Epithelial cell of esophagus (primary cell): ENCODE data around the gene SH3RF1.
A peak's percentile ranks its signal among the peaks of the same experiment; 100 is the strongest.

ENCODE experiments used
- DNase-seq: peaks from one replicate; pipeline ENCODE4 v3.0.0; 2010; ENCODE audit warnings: low read depth
- H3K4me3 ChIP-seq: 2 replicates; pipeline ENCODE4 v1.5.1; 2011; ENCODE audit warnings: mild to moderate bottlenecking, low read length, control low read depth
- TF ChIP-seq, protein P1 (sequence below): IDR thresholded peaks from 2 replicates; pipeline ENCODE4 v1.5.1; 2011; ENCODE audit warnings: low read depth, mild to moderate bottlenecking, low read length, control low read depth, inconsistent platforms; ENCODE audit not compliant: insufficient read depth; ENCODE audit errors: missing control alignments

The SH3RF1 gene

DNA sequence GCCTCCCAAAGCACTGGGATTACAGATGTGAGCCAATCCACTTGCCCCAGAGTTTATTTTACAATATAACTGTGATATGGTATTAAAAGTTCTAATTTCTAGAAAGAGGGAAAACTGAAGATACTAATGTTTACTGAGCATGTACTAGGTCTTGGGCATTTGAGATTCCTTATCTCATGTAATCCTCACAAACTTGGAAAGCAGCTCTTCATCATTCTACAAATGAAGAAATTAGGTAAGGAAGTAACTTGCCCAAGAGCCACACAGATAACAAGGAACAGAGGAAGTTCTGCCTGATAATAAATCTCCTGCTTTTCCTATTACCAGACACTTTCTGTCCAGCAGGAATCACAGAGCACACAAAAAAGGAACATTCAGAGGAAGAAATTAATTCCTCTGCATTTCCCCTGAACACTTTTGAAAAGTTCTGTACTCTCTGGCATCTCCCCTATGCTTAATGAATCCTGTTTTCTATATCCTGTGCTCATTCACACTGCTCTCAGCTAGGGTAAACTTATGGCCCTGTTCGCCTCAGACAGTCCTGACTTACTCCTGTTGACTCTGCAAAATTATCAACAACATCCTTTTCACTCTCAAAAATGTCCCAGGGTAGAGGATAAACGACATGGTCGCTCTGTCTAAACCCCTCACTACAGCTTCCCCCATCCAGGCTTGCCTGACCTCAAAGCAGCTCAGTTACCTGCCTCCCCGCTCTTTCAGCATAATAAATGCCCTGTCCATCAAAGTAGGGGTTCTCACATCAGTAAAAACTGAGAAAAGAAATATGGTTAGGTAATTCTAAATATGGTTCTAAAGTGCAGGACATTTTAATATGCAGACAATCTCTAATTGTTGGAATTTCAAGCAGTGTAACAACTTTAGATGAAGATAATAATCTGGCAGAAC, 13.6 kb downstream of the SH3RF1 start:
- TF ChIP-seq, protein P1, sequence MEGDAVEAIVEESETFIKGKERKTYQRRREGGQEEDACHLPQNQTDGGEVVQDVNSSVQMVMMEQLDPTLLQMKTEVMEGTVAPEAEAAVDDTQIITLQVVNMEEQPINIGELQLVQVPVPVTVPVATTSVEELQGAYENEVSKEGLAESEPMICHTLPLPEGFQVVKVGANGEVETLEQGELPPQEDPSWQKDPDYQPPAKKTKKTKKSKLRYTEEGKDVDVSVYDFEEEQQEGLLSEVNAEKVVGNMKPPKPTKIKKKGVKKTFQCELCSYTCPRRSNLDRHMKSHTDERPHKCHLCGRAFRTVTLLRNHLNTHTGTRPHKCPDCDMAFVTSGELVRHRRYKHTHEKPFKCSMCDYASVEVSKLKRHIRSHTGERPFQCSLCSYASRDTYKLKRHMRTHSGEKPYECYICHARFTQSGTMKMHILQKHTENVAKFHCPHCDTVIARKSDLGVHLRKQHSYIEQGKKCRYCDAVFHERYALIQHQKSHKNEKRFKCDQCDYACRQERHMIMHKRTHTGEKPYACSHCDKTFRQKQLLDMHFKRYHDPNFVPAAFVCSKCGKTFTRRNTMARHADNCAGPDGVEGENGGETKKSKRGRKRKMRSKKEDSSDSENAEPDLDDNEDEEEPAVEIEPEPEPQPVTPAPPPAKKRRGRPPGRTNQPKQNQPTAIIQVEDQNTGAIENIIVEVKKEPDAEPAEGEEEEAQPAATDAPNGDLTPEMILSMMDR, result no peak
- no peak overlapping the region for H3K4me3 ChIP-seq
- DNase-seq, result no peak

DNA sequence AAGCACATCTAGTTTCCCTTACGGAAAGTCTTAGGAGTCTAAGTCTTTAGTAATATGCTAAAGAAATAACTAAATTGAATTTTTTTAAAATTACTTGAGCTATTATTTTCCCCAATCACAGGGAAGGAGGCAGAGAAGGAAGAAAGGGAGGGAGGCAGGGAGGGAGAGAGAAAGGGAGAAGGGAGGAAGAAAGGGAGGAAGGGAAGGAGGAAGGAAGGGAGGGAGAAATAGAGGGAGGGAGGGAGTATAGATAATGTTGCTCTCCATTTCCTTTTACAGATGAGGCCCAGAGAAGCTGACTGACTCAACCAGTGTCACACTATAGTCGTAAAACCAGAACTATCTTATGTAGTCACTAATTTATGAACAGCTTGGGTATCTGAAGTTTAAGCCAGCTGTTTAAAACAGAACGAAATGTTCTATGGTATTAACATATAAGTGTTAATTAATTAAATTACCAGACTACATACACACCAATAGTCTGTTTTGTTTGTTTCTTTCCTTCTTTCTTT, 14.6 kb downstream of the SH3RF1 start:
- TF ChIP-seq, protein P1, result no peak
- H3K4me3 ChIP-seq, result no peak overlapping the region
- peak; percentile 57 for DNase-seq

DNA sequence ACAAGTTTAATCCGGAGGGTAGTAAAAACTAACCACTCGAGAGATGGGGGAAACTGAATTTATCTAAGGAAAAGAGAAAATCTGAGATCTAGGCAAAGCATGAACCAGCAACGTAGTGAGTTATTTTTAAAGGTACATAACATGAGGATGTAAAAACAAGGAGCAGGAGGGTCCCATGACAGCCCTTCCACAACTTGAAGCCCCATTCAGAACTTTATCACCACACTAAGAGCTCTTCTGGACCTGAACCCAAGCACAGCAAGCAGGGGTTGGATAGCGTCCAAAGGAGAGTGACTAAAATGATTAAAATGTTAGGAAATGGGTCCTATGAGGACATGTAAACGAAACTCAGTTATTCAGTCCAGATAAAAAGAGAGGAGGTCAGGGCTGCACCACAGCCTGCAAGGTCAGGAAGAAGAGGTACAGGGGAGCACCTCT, 16.2 kb downstream of the SH3RF1 start:
- TF ChIP-seq, protein P1, result no peak
- no peak overlapping the region for H3K4me3 ChIP-seq
- peak; percentile 54 for DNase-seq

DNA sequence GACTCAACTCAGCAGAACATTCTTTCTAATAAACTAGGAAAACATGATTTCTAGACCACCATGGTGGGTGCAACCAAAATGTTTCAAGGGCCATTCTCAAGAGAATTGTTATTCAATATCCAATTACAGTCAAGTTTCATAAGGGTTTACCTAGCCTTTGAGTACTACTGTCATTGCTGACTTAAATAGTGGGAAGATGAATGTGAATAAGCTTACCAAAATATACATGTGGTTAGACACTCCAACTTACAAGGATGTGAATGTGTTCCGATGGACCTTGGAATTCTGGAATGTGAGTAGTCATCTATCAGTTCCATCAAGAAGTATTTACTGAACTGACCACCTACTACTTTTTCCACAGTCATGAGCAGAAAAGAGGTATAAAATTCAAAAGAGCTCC, 16.9 kb downstream of the SH3RF1 start:
- H3K4me3 ChIP-seq, result no peak overlapping the region
- peak; percentile 24 for DNase-seq
- TF ChIP-seq, protein P1, result no peak

DNA sequence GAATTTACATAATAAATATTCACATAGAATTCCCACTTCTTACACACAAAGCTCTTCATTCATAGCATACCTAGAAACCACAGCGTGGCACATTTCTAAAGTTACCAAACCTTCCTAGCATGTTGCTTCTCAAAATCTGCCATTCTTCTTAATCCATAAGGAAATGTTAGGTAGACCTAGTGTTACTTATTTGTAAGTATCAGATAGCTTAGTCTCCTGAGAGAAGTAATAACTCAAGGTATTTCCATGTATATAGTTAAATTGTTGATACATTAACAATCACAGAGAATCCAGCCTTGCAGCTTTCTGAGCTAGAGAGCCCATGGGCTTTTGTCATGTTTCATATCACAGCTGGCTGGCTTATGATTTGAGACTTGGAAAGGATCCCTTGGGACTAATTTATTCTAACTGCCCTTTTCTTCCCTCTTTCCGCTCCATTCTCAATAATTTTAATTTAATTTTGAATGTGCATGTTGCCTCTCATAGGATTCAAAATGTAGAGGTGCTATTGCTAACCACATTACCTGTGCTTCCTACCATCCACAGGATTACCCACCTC, 17.6 kb downstream of the SH3RF1 start:
- H3K4me3 ChIP-seq, result no peak overlapping the region
- TF ChIP-seq, protein P1, result no peak
- DNase-seq, result no peak

DNA sequence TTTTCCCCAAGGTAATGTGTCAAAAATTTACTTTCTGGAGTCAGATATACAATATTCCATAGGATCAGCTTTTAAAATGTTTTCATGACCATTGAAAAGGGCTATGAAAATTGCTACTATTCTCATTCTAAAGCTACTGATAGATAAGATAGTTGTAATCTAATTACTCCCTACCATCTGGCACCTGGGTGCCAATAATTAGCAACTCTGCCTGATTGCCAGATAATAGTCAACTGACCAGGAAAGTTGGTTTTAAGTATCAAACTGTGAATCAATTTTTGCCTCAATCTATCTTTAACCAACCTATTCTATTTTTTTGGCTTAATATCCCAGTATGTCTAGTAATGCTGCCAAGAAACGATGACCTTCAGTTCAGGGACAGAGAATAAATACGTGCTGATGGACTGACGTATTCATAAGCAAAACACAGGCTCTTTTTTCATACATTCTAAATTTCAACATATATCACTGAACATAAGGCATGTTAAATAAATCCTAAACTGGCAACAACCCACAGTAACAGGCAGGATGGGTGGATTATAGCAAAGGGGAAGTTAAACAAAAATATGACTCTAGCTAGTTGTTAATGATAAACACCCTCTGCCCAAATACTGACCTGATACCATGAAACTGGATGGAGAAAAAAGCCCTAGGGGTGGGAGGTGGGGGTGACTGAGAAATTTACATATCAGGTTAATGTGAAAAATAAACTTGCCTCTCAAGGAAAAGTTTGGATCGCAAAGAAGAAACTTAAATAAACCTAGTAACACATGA, 18.2 kb downstream of the SH3RF1 start:
- no peak for DNase-seq
- H3K4me3 ChIP-seq, result no peak overlapping the region
- TF ChIP-seq, protein P1, result no peak
